ENCODE measurements around the gene MISP3. TPM values are rescaled to one million over a fixed set of nuclear protein-coding genes. Genes with fewer than 3 reads are reported as not detected.

The MISP3 gene
- total RNA-seq, 4 donors from 2014 or later = 0.55 to 23.8 (median 2.0) TPM; not detected in 1

GRCh38 chr19:14081797-14082674 lies 9.4 kb downstream of the MISP3 start:
- intact Hi-C loops (cut with DNase I; ENCODE audit: low total_unique reads) = no loop called here
- Histone ChIP-seq H3K36me3 (no peaks in the 10 kb centered on the region), H3K27me3 (no peaks in the 10 kb centered on the region), H3K27ac (peak overlapping the region; percentile 89 to 91), H3K9me3 (no peaks in the 10 kb centered on the region), H3K4me1 (no peaks in the 10 kb centered on the region), H3K4me3 (peak overlapping the region; percentile 66 to 70)
- TF ChIP-seq CTCF (IDR thresholded peaks at IDR 0.05) (no peak), POLR2A (IDR thresholded peaks at IDR 0.05) (no peak)
- DNase-seq = peak in 1 of 2 donors; percentile 56

- no peaks in the 10 kb centered on the region for H3K27me3 ChIP-seq
- H3K36me3 ChIP-seq = no peaks in the 10 kb centered on the region
- H3K9me3 ChIP-seq = no peaks in the 10 kb centered on the region
- H3K4me3 ChIP-seq = no peak overlapping the region
- no peak overlapping the region for H3K27ac ChIP-seq
- intact Hi-C loops (cut with DNase I; ENCODE audit: low total_unique reads) = no loop called here
- TF ChIP-seq POLR2A (IDR thresholded peaks at IDR 0.05) (no peak), CTCF (IDR thresholded peaks at IDR 0.05) (no peak)
- H3K4me1 ChIP-seq = no peaks in the 10 kb centered on the region
- no peak for DNase-seq
Observed at GRCh38 chr19:14082675-14082960, 10.0 kb downstream of the MISP3 start.

- Histone ChIP-seq H3K36me3 (no peaks in the 10 kb centered on the region), H3K27ac (no peak within 1 kb of the TSS), H3K27me3 (no peaks in the 10 kb centered on the region), H3K9me3 (no peaks in the 10 kb centered on the region), H3K4me3 (no peak within 1 kb of the TSS), H3K4me1 (no peaks in the 10 kb centered on the region)
- no peak for DNase-seq
- TF ChIP-seq CTCF (IDR thresholded peaks at IDR 0.05) (no peak), POLR2A (IDR thresholded peaks at IDR 0.05) (no peak)
- intact Hi-C loops (cut with DNase I; ENCODE audit: low total_unique reads) = no loop called here
Observed at GRCh38 chr19:14085309-14085995, 12.9 kb downstream of the MISP3 start, which contains the start of gene C19orf67. Gene C19orf67, minus strand, starts transcription at chr19:14085783. Its CDS starts 156 bp downstream, at chr19:14085627.

- H3K4me3 ChIP-seq = no peak overlapping the region
- DNase-seq = no peak
- intact Hi-C loops (cut with DNase I; ENCODE audit: low total_unique reads) = no loop called here
- no peak overlapping the region for H3K27ac ChIP-seq
- H3K4me1 ChIP-seq = no peaks in the 10 kb centered on the region
- no peaks in the 10 kb centered on the region for H3K36me3 ChIP-seq
- no peaks in the 10 kb centered on the region for H3K9me3 ChIP-seq
- no peaks in the 10 kb centered on the region for H3K27me3 ChIP-seq
- TF ChIP-seq CTCF (IDR thresholded peaks at IDR 0.05) (no peak), POLR2A (IDR thresholded peaks at IDR 0.05) (no peak)
Observed at GRCh38 chr19:14086098-14086497, 13.5 kb downstream of the MISP3 start.

Measured in uterus (tissue), 4 donors.